Ishikawa (cell line): ENCODE data around the gene NRG3.

Experiments used
- CEBPB ChIP-seq: IDR thresholded peaks from 2 replicates; pipeline ENCODE4 v1.6.1; 2012
- CREB1 ChIP-seq: IDR thresholded peaks from 2 replicates; pipeline ENCODE4 v1.6.1; 2012; ENCODE audit warnings: low read depth
- EGR1 ChIP-seq: IDR thresholded peaks from 2 replicates; pipeline ENCODE4 v1.6.1; 2012
- EP300 ChIP-seq: IDR thresholded peaks from 2 replicates; pipeline ENCODE4 v1.6.1; 2012; ENCODE audit warnings: borderline replicate concordance
- FOXM1 ChIP-seq: IDR thresholded peaks from 2 replicates; pipeline ENCODE4 v1.6.1; 2012; ENCODE audit warnings: low read depth, borderline replicate concordance
- MAX ChIP-seq: IDR thresholded peaks from 2 replicates; pipeline ENCODE4 v1.6.1; 2012
- NFIC ChIP-seq: IDR thresholded peaks from 2 replicates; pipeline ENCODE4 v1.6.1; 2012
- RAD21 ChIP-seq: IDR thresholded peaks from 2 replicates; pipeline ENCODE4 v1.6.1; 2012; ENCODE audit warnings: low read depth
- REST ChIP-seq: IDR thresholded peaks from 2 replicates; pipeline ENCODE4 v1.6.1; 2012; ENCODE audit warnings: low read depth, mild to moderate bottlenecking
- TAF1 ChIP-seq: IDR thresholded peaks from 2 replicates; pipeline ENCODE4 v1.6.1; 2012; ENCODE audit warnings: low read depth, mild to moderate bottlenecking
- TCF12 ChIP-seq: IDR thresholded peaks from 2 replicates; pipeline ENCODE4 v1.6.1; 2012; ENCODE audit warnings: low read depth
- TEAD4 ChIP-seq: IDR thresholded peaks from 2 replicates; pipeline ENCODE4 v1.6.1; 2012
- USF1 ChIP-seq: IDR thresholded peaks from 2 replicates; pipeline ENCODE4 v1.6.1; 2012
- YY1 ChIP-seq: IDR thresholded peaks from 2 replicates; pipeline ENCODE4 v1.6.1; 2012; ENCODE audit warnings: low read depth
- ZBTB7A ChIP-seq: IDR thresholded peaks from 2 replicates; pipeline ENCODE4 v1.6.1; 2012; ENCODE audit warnings: low read depth

NRG3 gene

GRCh38 chr10:81877596-81877995 lies 2.6 kb downstream of the NRG3 start:
- TF ChIP-seq CREB1 (no peak), USF1 (no peak), TAF1 (no peak), TEAD4 (no peak), MAX (no peak), NFIC (no peak), FOXM1 (no peak), TCF12 (no peak), YY1 (no peak), EGR1 (no peak), RAD21 (no peak), REST (no peak), ZBTB7A (no peak), CEBPB (no peak), EP300 (no peak)

GRCh38 chr10:81882011-81882410 lies 7.0 kb downstream of the NRG3 start:
- TF ChIP-seq NFIC (no peak), EP300 (no peak), FOXM1 (no peak), CEBPB (no peak), MAX (no peak), TEAD4 (no peak), RAD21 (no peak), USF1 (no peak), YY1 (no peak), TAF1 (no peak), TCF12 (no peak)

GRCh38 chr10:81884856-81885255 lies 9.9 kb downstream of the NRG3 start:
- no peak for TF ChIP-seq MAX
- TF ChIP-seq TAF1, result no peak
- no peak for TF ChIP-seq EGR1
- no peak for TF ChIP-seq FOXM1
- TF ChIP-seq ZBTB7A, result no peak

- TF ChIP-seq TCF12 (no peak), YY1 (no peak), RAD21 (no peak), EGR1 (no peak)
Measured at GRCh38 chr10:81885491-81885890, 10.5 kb downstream of the NRG3 start.

GRCh38 chr10:81886939-81887338 lies 11.9 kb downstream of the NRG3 start:
- no peak for TF ChIP-seq TAF1
- no peak for TF ChIP-seq FOXM1
- TF ChIP-seq CEBPB, result no peak
- no peak for TF ChIP-seq MAX
- TF ChIP-seq REST, result no peak

- TF ChIP-seq FOXM1, result no peak
- TF ChIP-seq TAF1, result no peak
- TF ChIP-seq ZBTB7A, result no peak
- TF ChIP-seq EGR1, result no peak
- TF ChIP-seq CEBPB, result no peak
- TF ChIP-seq TEAD4, result no peak
Measured at GRCh38 chr10:81889181-81889769, 14.3 kb downstream of the NRG3 start.

- TF ChIP-seq TCF12 (no peak), REST (no peak), USF1 (no peak), NFIC (no peak), ZBTB7A (no peak)
Measured at GRCh38 chr10:81894616-81895015, 19.6 kb downstream of the NRG3 start.
